AG08395 (cell line): ENCODE data around the gene NEAT1.

Source experiments
- DNase-seq: peaks from one replicate; pipeline ENCODE4 v3.0.0; 2012; ENCODE audit warnings: mixed read lengths, low spot score

NEAT1 gene

DNA sequence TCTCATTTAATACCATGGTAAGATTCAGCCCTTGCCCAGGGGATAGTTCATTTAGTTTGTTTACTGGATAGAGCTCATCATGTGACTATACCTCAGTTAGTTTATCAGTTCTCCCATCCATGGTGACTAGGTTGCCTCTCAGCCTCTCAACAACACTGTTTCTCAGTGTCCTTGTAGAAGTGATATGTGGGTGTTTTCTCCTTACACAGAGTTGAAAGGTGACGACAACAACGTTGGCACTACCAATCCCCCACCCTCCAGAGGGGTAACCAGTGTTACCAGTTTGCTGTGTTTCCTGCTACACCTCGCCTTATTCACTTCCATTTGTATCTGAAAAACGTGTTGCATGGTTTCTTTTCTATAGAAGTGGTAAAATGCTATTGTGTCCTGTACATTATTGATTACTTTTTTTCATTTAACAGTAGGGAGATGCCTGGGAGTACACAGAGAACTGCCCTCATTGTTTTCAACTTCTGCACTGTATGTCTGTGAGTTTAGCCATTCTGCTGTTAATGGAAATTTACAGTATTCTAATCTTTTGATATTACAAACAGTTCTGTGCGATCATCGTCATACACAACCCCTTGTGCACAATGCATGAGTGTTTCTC, 11.6 kb downstream of the NEAT1 start:
- no peak for DNase-seq

DNA sequence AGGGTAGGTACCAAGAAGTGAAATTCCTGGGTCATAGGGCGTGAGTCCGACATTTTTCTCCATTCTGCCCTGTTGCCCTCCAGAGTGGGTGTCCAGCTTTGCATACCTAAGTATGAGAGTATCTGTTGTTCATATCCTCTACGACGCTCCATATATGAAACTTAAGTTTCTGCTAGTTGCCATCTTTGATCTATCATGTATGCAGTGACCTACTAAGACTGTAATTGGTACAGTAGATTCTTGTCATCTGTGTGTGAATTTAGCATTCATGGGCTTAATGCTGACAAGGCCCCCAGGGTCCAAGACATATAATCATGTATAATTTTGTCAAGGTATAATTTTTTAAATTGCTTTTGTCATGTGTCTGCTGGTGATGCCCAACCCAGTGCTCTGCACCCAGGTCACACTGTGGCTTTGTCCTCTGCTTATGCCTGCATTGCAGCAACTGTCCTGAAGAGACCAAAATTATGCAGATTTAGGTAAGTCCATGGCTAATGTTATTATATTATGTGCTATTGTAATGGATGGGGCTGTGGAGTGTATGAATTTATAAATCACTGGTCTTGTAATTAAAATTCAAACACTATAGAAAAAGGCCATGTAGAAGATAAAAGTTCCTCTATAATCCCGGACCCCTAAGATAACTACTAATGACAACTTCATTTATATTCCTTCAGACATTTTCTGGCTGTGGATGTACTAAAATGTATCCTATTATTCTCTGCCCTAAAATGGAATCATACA, 12.2 kb downstream of the NEAT1 start:
- no peak for DNase-seq

DNA sequence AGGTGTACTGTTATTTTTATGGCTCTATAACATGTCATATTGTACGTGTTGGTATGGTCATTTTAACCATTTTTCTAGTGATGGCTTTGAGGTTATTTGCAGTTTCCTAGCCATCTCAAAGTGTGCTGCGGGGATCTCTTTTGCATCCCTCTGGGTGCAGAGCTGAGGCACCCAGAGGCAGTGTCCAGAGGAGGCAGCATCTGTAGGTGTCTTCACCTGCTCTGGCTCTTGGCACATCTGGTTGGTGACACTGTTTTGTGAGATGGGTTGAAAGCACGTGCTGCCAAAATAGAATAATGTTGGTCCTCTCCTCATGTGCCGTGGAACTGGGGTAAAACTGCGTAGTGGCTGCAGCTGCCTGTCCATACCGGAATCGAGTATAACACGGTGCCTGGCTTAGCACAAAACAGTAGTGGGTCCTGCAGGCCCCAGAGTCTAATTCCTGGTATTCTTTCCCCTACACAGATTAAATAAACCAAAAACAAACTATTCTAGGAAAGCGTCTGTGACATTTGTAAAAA, 12.9 kb downstream of the NEAT1 start:
- DNase-seq, result no peak

DNA sequence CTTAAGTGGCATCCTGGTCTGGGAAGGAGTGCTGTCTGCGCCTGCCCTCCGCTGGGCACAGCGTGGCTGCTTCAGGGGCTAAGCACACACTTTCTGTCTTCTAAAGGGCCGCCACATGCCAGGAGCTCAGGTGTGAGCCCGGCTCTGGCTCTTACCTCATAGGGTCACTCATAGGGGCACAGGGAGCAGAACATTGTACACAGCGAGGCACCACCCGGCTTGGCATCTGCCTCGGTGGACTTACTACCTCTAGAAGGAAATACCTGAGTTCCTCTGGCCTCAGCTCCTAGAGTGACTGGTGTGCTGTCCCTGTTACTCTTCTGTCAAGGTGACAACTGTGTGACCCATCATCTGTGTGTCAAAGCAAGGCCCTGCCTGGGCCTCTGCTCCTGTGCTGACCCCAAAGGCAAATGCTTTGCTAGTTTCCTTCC, 13.4 kb downstream of the NEAT1 start:
- DNase-seq, result no peak

DNA sequence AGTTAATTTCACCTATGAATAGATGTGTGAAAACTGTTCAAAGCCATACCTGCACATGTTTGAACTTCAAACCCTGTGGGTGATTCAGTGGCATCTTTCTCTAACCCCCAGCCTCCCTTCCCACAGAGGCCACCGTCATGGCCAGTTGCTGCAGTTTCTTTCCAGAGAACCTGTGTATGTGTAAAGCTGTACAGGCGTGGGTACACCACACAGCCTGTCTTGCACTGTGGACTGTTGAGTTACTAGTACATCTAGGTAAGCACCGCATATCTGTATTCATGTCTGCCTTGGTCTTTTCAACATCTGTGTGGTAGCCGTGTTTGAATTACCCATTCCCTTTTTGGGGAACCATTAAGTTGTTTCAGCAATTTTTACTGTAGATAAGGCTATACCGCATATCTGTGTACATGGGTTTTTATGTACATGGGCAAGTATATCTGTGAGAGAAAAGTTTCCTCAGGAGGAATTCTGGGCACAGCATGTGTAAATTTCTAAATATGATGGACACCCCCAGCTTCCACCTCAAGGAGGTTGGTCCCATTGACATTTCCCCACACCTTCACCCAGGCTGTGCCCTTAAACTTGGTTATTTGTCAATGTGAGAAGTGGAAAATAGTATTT, 13.9 kb downstream of the NEAT1 start:
- DNase-seq, result no peak

DNA sequence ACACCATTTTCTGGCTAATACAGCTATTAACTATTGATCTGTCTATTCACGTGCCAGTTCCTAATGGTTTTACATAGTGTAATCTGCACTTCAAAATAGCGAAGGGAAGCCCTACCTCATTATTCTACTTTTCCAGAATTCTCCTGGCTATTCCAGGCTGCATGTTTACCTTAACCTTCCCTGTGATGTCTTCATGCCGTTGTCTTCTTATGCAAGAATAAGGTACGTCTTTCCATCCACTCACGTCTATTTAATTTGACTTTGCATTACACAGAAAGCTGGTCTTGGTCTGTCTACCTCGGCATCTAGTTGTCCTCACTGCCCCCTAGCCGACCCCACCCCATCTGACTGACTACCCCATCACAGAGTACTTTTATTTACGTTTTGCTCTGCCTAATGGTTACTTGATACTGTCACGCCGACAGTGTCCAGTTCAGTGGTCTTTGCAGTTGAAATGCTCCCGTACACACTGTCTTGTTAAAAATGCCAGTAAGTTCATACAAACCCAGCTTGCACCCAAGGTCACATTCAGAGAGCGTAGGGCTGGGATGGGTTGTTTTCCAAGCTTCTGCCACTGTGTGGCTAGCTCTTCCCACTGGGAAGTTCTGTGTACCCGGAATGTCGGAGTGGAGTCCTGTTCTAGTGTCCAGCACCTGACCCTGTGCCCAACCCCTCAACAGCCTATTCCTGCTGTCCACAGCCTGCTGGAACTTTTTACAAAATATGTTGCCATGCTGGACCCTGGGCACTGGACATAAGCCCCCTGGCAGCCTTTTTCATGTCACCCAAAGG, 15.0 kb downstream of the NEAT1 start:
- DNase-seq, result no peak

DNA sequence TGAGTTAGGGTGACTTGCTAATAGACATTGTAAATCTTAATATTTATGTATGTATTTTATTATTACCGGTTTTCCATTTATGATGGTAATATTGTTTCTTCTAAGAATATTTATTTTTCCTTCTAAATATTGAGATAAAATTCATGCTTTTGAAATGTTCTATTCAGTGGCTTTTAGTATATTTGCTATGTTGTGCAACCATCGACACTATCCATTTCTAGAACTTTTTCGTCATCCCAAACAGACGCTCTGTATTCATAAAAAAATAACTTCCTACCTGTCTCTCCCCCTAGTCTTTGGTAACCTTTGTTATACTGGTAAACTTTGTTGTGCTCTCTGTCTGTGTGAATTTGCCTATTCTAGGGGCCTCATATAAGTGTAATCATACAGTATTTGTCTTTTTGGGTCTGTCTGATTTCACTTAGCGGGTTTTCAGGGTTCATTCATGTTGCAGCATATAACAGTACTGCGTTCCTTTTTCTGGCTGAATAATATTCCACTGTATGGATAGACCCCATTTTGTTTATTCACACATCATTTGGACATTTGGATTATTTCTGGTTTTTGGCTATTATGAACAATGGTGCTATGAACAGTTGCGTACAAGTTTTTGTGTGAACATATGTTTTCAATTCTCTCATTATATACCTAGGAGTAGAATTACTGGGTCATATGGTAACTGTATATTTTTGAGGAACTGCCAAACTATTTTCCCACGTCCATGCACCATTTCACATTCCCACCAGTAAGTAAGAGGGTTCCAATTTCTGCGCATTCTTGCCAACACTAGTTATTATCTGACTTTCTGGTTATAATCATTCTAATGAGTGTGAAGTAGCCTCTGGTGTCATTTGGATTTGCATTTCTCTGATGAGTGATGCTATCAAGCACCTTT, 15.9 kb downstream of the NEAT1 start:
- DNase-seq, result no peak

DNA sequence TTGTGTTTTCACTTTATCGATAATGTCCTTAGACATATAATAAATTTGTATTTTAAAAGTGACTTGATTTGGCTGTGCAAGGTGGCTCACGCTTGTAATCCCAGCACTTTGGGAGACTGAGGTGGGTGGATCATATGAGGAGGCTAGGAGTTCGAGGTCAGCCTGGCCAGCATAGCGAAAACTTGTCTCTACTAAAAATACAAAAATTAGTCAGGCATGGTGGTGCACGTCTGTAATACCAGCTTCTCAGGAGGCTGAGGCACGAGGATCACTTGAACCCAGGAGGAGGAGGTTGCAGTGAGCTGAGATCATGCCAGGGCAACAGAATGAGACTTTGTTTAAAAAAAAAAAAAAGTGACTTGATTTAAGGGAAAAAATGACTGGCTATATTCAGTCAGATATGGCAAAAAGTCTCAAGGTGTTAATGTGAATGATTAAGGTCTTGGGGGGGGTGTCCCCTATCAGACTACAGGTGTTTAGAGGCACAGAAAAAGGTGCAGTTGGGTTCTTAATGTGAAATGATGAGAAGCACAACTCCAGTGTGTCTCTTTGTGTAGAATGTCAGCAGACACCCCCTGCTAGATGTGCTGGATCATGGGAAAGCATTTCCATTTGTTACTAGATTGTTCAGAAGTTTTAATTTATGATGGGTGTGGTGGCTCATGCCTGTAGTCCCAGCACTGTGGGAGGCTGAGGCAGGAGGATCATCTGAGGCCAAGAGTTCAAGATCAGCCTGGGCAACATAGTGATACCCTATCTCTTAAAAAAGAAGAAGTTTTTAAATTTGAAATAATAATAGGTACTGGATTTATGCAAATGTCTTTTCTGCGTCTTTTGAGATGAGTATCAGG, 17.0 kb downstream of the NEAT1 start:
- no peak for DNase-seq

DNA sequence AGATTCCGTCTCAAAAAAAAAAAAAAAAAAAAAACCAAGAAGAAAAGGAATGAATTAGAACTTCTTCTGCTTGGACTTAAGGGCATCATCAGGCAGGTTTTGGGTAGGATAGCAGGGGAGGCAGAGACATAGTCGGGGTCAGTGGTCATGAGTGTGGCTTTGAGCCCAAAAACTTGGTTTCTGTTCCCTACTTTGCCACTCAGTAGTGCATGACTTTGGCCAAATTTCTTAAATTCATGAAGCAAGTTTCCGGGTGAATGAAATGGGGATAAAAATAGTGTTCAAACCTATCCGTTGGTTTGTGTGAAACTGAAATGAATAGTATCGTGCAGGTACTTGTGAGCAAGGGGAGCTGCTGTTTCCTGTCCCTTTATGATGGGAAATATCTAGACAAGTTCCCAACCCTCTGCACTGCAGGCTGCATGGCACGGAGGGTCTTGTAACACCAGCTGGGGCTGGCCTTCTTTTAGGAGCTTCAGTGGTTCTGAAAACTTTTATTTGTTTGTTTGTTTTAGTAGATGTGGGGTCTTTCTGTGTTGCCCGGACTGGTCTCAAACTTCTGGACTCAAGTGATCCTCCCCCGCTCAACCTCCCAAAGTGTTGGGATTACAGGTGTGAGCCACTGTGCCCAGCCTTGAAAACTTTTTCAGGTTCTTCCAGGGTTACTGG, 18.4 kb downstream of the NEAT1 start:
- no peak for DNase-seq

DNA sequence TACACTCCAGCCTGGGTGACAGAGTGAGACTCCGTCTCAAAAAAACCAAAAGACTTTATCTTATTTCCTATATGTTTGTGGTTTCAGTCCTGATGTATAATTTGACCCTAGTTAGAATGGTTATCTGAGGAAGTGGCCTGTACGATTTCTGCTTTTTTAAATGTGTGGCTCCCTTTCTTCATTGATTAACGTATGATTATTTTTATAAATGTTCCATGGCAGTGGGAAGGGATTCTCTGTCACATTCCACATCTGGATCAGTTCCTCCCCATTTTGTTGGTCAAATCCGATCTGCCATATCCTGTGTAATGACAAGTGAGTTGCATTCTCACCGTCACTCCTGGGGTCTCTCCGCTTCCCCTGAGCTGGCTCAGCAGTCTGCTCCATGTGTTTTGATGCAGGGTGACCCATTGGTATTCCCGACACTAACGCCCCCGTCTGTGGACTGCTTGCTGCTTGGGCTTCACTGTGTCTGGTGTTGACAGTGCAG, 20.3 kb downstream of the NEAT1 start:
- no peak for DNase-seq

DNA sequence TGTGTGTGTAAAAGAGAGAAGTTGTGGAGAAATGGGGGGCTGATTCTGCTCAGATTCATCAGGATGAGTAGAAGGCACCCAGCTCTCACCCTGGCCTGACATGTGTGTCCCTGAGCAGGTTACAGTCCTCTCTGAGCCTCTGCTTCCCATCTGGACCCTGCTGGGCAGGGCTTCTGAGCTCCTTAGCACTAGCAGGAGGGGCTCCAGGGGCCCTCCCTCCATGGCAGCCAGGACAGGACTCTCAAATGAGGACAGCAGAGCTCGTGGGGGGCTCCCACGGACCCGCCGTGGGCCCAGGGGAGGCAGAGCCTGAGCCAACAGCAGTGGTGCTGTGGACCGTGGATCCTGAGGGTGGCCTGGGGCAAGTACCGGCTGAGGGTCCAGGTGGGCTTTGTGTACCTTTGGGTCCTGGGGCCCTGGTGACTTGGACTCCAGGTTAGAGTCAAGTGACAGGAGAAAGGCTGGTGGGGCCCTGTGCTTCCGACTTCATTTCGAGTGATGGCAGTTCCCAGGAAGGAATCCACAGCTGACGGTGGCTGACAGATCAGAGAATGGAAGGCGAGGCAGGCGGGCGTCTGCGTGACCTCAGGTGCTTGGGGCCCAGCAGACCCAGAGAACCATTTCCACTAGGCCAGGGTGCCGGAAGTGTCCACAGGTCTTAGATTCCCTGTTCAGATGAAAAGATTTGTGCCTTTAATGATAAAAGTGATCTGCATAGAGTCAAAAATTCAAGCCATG, 21.9 kb downstream of the NEAT1 start:
- DNase-seq, result no peak

DNA sequence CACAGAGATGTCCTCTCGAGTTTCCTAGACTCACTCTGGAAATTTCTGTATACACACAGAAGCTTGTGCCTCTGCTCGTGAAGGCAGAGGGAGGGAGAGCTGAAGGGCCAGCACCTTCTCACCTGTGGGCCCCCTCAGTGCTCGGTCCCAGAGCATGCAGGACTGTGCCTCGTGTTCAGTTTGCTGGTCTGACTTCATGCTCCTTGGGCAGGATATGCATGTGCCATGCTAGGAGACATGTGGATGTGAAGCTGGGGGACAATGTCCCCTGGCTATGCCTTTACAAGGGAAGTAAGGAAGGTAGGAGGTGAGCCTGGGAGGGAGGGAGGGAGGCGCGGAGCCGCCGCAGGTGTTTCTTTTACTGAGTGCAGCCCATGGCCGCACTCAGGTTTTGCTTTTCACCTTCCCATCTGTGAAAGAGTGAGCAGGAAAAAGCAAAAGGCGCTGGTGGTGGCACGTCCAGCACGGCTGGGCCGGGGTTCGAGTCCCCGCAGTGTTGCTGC, 22.6 kb downstream of the NEAT1 start:
- DNase-seq, result no peak

DNA sequence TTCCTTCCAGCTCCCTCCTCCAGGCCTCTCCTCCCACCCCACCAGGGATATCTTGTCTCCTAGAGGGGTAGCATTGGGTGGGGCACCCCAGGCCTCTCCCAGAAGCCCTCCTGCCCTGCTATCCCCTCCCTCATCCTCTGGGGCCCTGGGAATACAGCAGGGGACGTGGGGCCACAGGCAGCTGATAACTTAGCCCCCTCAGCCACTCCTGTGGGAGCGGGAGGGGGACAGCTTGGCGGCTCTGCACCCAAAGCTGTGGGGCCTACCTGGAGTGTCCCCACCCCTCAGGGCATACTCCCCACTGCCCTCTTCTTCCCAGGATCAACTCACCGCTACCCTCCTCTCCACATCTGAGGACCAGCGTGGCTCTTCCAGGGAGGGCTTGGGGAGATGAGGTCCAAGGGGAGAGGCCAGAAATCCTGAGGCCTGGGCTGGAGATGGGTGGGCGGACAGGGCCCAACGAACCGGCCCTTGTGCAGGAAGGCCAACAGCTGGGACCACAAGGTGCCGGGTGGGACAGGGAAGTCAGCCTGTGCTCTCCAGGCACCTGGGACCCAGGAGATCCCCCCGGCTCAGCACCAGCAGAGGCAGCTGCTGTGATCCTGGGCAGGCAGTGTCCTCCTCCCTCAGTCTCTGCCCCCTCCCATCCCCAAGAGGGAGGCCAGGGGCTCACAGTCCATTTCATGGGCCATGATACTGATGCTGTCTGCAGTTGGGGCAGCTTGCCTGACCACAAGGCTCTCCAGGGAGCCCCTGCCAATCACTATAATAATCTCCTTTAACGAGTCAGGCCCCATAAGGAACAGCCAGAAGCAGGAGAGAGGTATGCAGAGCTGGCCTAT, 23.2 kb downstream of the NEAT1 start:
- no peak for DNase-seq

DNA sequence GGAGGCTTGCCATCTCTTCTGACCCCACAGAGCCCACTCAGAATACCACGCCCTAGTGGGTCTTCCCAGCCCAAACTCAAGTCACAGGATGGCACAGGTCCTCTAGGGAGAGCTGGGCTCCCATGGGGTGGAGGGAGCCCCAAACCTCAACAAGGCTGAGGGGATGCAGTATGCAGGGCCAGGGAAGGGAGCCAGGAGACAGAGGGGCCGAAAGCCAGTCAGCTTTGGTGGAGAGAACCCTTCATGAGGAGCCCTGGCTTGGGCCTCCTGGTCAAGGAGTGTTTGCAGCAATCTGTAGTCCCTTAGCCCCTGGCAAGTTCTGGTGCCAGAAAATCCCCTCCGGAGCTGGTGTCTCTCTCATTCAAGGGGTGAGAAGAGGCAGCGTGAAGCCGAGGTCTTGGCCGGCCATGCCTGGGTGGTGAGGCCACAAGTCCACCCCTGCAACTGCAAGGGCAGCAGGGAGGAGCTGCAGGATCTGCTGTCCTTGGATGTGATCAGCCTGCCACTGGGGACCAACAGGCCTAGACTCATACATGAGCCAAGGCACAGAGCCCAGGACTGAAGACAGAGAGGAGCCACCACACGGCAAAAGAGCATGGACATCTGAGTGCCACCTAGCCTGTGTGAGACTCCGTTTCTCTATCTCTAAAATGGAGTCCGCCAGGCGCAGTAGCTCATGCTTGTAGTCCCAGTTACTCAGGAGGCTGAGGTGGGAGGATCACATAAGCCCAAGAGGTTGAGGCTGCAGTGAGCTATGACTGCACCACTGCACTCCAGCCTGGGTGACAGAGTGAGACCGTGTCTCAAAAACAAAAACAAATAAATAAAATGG, 24.1 kb downstream of the NEAT1 start:
- DNase-seq, result no peak

DNA sequence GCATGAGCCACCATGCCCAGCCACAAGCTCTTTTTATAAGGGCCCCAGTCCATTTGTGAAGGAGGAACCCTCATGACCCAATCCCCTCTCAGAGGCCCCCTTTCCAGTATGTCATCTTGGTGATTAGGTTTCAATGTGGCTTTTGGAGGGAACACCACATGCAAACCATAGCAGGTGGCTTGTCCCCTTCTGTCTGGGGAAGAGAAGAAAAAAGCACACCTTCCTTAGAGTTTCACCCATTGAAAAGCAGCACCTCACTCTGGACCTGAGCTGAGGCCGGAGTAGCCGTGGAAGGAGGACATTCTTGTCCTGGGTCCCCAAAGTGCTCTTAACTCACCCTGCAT, 25.4 kb downstream of the NEAT1 start:
- DNase-seq, result no peak

DNA sequence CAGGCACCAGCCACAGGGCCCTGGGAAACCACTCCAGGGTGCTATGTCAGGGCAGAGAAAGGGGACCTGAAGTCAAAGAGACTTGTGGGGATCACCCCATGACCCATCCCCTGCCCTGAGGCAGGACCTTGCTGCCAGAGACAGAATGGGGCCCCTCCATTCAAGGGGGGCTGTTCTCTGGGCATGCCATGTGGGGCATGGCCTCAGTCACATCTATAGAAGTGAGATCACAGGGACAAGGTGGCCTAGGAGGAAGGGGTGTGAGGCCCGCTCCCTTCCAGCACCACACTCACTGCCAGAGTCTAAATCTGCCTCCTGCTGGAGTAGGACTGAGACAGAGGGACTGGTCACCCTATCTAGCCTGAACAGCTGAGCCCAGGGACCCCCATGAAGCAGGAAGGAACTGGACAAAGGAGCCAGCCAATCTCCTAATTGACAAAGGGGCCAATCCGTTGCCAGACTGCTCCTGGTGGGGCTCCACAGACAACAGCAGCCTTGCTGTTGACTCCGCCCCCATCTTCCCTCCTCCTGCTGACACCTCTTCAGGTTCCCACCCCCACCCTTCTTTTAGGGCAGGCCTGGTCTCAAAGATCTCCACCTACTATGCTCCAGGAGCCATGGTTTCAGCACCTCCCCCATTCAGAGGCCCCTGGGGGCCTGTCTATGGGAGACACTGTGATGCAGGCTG, 26.0 kb downstream of the NEAT1 start:
- no peak for DNase-seq
